ENCODE data around the gene ALDOA. TPM values are rescaled to one million over a fixed set of nuclear protein-coding genes. Genes with fewer than 3 reads are reported as not detected.

ALDOA gene
- total and polyA plus RNA-seq, 4 donors: 265 to 1,371 (median 962) TPM

DNA sequence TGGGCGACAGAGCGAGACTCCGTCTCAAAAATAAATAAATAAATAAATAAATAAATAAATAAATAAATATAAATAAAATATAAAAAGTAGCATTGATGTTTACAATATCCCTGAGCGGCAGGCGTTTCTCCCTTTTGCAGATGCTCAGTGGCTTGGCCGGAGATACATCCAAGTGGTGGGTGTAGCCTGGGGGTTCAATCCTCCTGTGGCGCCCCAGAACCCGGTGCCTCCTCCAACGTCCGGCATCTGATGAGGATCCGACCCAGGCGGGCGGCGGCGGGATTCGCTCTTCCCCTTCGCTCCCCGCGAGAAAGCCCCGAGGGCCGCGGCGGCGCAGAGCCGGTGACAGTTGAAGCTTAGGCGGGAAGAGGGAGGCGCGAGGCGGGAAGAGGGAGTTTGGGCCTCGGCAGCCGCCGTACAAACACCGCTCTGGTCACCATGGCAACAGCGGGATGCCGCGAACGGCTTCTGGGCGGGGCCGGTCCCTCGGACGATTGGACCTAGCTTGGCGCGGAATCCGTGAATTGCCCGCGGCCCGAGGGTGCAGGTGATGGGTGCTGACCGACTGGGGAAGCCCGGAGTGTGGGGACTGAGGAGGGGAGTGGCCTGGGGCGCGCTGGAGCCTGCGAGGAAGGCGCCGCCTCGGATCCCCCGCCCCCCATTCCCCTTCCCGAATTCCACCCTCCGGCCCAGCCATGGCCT lies 12.7 kb upstream of the ALDOA start:
- no peaks in the 10 kb centered on the region for H3K9me3 ChIP-seq (ENCODE audit: control insufficient read depth in 4 of 4, insufficient read depth in 3 of 4, low read length in 3 of 4)
- peaks cover 0 to 11% (median 3%) of the 10 kb centered on the region in 5 donors for H3K4me1 ChIP-seq (ENCODE audit: control insufficient read depth in 5 of 5, insufficient read depth in 5 of 5, low read length in 5 of 5)
- TF ChIP-seq, protein P1, sequence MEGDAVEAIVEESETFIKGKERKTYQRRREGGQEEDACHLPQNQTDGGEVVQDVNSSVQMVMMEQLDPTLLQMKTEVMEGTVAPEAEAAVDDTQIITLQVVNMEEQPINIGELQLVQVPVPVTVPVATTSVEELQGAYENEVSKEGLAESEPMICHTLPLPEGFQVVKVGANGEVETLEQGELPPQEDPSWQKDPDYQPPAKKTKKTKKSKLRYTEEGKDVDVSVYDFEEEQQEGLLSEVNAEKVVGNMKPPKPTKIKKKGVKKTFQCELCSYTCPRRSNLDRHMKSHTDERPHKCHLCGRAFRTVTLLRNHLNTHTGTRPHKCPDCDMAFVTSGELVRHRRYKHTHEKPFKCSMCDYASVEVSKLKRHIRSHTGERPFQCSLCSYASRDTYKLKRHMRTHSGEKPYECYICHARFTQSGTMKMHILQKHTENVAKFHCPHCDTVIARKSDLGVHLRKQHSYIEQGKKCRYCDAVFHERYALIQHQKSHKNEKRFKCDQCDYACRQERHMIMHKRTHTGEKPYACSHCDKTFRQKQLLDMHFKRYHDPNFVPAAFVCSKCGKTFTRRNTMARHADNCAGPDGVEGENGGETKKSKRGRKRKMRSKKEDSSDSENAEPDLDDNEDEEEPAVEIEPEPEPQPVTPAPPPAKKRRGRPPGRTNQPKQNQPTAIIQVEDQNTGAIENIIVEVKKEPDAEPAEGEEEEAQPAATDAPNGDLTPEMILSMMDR (IDR thresholded peaks at IDR 0.05; ENCODE audit: control extremely low read depth, extremely low read depth): no peak
- ATAC-seq (ENCODE audit: insufficient read depth, low FRiP score) (peak; percentile 88), DNase-seq (peak; percentile 91 to 95 (median 94))
- no peaks in the 10 kb centered on the region for H3K27me3 ChIP-seq (ENCODE audit: control insufficient read depth in 3 of 3, insufficient read depth in 3 of 3, low read length in 2 of 3)
- peak overlapping the region in 1 of 2 donors; percentile 40 for H3K27ac ChIP-seq (ENCODE audit: low read depth in 1 of 2, low read length in 1 of 2)
- peaks cover 0 to 3% (median 0%) of the 10 kb centered on the region in 4 donors for H3K36me3 ChIP-seq (ENCODE audit: control insufficient read depth in 4 of 4, insufficient read depth in 4 of 4, low read length in 4 of 4)
- H3K4me3 ChIP-seq: peak overlapping the region; percentile 45
- 4 to 5% methylated on average over 55 to 58 of the region's 58 CpGs for WGBS, 2 donors
- no peak overlapping the region for H3K9ac ChIP-seq (ENCODE audit: insufficient read depth in 1 of 2, low read length in 2 of 2)

DNA sequence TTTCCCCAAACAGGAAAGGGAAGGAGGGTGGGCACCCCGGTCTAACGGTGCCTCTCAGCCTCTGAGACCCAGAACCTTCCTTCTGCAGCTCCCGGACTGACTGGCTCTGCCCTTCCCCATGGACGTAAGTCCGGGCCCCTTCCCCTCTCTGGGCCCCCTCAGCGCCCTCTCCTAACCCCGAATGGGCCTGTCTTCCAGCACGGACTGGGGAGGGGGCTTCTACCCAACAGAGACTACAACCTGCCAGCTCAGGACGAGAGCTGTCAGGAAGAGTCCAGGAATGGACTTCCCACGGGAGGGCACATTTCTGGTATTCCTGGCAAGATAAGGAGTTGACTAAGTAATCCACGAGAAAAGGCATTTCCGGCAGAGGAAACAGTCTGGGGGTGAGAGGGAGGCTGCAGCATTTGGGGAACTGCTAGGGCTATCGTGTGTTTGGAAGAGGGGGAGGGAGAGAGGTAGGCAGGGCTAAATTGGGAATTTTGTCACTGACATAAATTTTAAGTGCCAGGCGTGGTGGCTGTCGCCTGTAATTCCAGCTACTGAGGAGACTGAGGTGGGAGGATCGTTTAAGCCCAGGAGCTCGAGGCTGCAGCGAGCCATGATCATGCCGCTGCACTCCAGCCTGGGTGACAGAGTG lies 12.1 kb upstream of the ALDOA start:
- Histone ChIP-seq H3K9me3 (ENCODE audit: control insufficient read depth in 4 of 4, insufficient read depth in 3 of 4, low read length in 3 of 4) (no peaks in the 10 kb centered on the region), H3K4me1 (ENCODE audit: control insufficient read depth in 5 of 5, insufficient read depth in 5 of 5, low read length in 5 of 5) (peaks cover 0 to 11% (median 3%) of the 10 kb centered on the region in 5 donors), H3K36me3 (ENCODE audit: control insufficient read depth in 4 of 4, insufficient read depth in 4 of 4, low read length in 4 of 4) (peaks cover 0 to 3% (median 0%) of the 10 kb centered on the region in 4 donors), H3K4me3 (peak overlapping the region; percentile 45), H3K9ac (ENCODE audit: insufficient read depth in 1 of 2, low read length in 2 of 2) (peak overlapping the region in 1 of 2 donors; percentile 28), H3K27ac (ENCODE audit: low read depth in 1 of 2, low read length in 1 of 2) (peak overlapping the region in 1 of 2 donors; percentile 40), H3K27me3 (ENCODE audit: control insufficient read depth in 3 of 3, insufficient read depth in 3 of 3, low read length in 2 of 3) (no peaks in the 10 kb centered on the region)
- ATAC-seq (ENCODE audit: insufficient read depth, low FRiP score) (peak; percentile 29), DNase-seq (peak; percentile 53 to 62 (median 55))
- WGBS, 2 donors: 5 to 7% methylated on average over 19 of the region's 19 CpGs
- TF ChIP-seq, protein P1 (IDR thresholded peaks at IDR 0.05; ENCODE audit: control extremely low read depth, extremely low read depth): no peak

DNA sequence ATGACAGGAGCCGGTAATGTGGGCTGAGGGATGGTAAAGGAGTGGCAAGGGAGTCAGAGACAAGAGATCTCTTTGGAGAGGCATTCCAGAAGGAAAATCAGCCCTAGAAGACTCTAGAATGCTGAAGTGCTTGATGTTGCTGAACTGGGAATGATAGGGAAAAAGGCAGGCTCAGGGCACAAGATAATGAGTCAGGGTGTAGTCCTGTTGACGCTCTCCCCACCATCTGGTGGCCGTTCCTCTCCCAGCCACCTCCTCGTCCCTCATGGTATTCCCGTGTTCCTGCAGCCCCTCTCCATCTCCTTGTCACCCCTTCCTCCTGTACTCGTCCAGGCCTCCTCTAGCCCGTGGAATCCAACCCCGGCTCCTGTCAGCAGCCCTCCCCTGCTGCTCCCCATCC lies 11.1 kb upstream of the ALDOA start:
- H3K36me3 ChIP-seq (ENCODE audit: control insufficient read depth in 4 of 4, insufficient read depth in 4 of 4, low read length in 4 of 4): peaks cover 0 to 3% (median 1%) of the 10 kb centered on the region in 4 donors
- peaks cover 0 to 11% (median 3%) of the 10 kb centered on the region in 5 donors for H3K4me1 ChIP-seq (ENCODE audit: control insufficient read depth in 5 of 5, insufficient read depth in 5 of 5, low read length in 5 of 5)
- WGBS, 2 donors: 89 to 94% methylated on average over 8 of the region's 8 CpGs
- H3K9me3 ChIP-seq (ENCODE audit: control insufficient read depth in 4 of 4, insufficient read depth in 3 of 4, low read length in 3 of 4): no peaks in the 10 kb centered on the region
- H3K4me3 ChIP-seq: no peak overlapping the region
- H3K27me3 ChIP-seq (ENCODE audit: control insufficient read depth in 3 of 3, insufficient read depth in 3 of 3, low read length in 2 of 3): no peaks in the 10 kb centered on the region
- TF ChIP-seq, protein P1 (IDR thresholded peaks at IDR 0.05; ENCODE audit: control extremely low read depth, extremely low read depth): no peak
- H3K9ac ChIP-seq (ENCODE audit: insufficient read depth in 1 of 2, low read length in 2 of 2): peak overlapping the region in 1 of 2 donors; percentile 5
- ATAC-seq (ENCODE audit: insufficient read depth, low FRiP score): no peak
- no peak for DNase-seq
- H3K27ac ChIP-seq (ENCODE audit: low read depth in 1 of 2, low read length in 1 of 2): no peak overlapping the region
